Neural progenitor cell (in vitro differentiated cells): ENCODE results near the gene IQCM. TPM values are rescaled to one million over a fixed set of nuclear protein-coding genes. Genes with fewer than 3 reads are reported as not detected.
"Not testable (repeated sequence)": the region's sequence is repeated elsewhere in the genome, so short reads cannot be mapped to it uniquely, and the experiment has no call there.

ENCODE experiments used
- DNase-seq: peaks from one replicate; pipeline ENCODE4 v3.0.0-alpha.2; 2016; ENCODE audit warnings: low spot score
- H2AFZ ChIP-seq: fragments of 200-600 bp; sonication (generic); replicated peaks from 2 replicates; pipeline ENCODE4 v1.6.1; 2016; ENCODE audit warnings: antibody characterized with exemption
- H3F3A ChIP-seq: fragments of 200-600 bp; sonication (generic); 2 replicates; pipeline ENCODE4 v1.6.1; 2016; ENCODE audit warnings: antibody characterized with exemption, low read depth
- H3K27ac ChIP-seq: fragments of 200-600 bp; sonication (generic); 2 replicates; pipeline ENCODE4 v1.5.1; 2016; ENCODE audit warnings: mild to moderate bottlenecking
- H3K27me3 ChIP-seq: fragments of 200-600 bp; sonication (generic); 2 replicates; pipeline ENCODE4 v1.6.1; 2016; ENCODE audit warnings: mild to moderate bottlenecking, moderate library complexity
- H3K36me3 ChIP-seq: fragments of 200-600 bp; sonication (generic); 2 replicates; pipeline ENCODE4 v1.5.1; 2016
- H3K4me1 ChIP-seq: fragments of 200-600 bp; sonication (generic); 2 replicates; pipeline ENCODE4 v1.6.1; 2016; ENCODE audit warnings: mixed run types
- H3K4me2 ChIP-seq: fragments of 200-600 bp; sonication (generic); 2 replicates; pipeline ENCODE4 v1.6.1; 2016
- H3K4me3 ChIP-seq: fragments of 200-600 bp; sonication (generic); 2 replicates; pipeline ENCODE4 v1.5.1; 2016
- H3K79me2 ChIP-seq: fragments of 200-600 bp; sonication (generic); 2 replicates; pipeline ENCODE4 v1.6.1; 2016; ENCODE audit warnings: low read depth
- H3K9ac ChIP-seq: fragments of 200-600 bp; sonication (generic); 2 replicates; pipeline ENCODE4 v1.6.1; 2016
- H3K9me3 ChIP-seq: fragments of 200-600 bp; sonication (generic); 2 replicates; pipeline ENCODE4 v1.5.1; 2016; ENCODE audit warnings: low read depth
- H4K20me1 ChIP-seq: fragments of 200-600 bp; sonication (generic); 2 replicates; pipeline ENCODE4 v1.6.1; 2016; ENCODE audit warnings: low read depth
- H3K27ac Mint-ChIP-seq: 3 replicates; pipeline ENCODE4 v1.8.0; 2021; ENCODE audit warnings: mixed read lengths
- H3K27me3 Mint-ChIP-seq: 2 replicates; pipeline ENCODE4 v1.8.0; 2022; ENCODE audit warnings: low read depth, mild to moderate bottlenecking, inconsistent platforms, moderate library complexity, mixed read lengths; ENCODE audit not compliant: insufficient read depth
- H3K36me3 Mint-ChIP-seq: 3 replicates; pipeline ENCODE4 v1.8.0; 2021; ENCODE audit warnings: mixed read lengths
- H3K4me1 Mint-ChIP-seq: 3 replicates; pipeline ENCODE4 v1.8.0; 2021; ENCODE audit warnings: mixed read lengths
- H3K4me3 Mint-ChIP-seq: 3 replicates; pipeline ENCODE4 v1.8.0; 2021; ENCODE audit warnings: mild to moderate bottlenecking, moderate library complexity, mixed read lengths
- H3K9me3 Mint-ChIP-seq: 3 replicates; pipeline ENCODE4 v1.8.0; 2020; ENCODE audit warnings: mixed read lengths
- CTCF ChIP-seq: fragments of 200-600 bp; sonication (generic); IDR thresholded peaks from 2 replicates; pipeline ENCODE4 v1.5.1; 2017; ENCODE audit warnings: antibody characterized with exemption, mild to moderate bottlenecking
- EZH2 ChIP-seq: fragments of 200-600 bp; sonication (generic); IDR thresholded peaks from 2 replicates; pipeline ENCODE4 v1.6.1; 2017; ENCODE audit warnings: antibody characterized with exemption, mild to moderate bottlenecking, moderate library complexity
- EZH2phosphoT487 ChIP-seq: fragments of 200-600 bp; sonication (generic); IDR thresholded peaks from 2 replicates; pipeline ENCODE4 v1.6.1; 2017; ENCODE audit warnings: antibody characterized with exemption
- total RNA-seq: library from RNA; depleted of rRNA; stranded (reverse); fragments of >200 nt; gene quantifications from 2 replicates; pipeline ENCODE4 v1.2.3, GENCODE V29; 2015; ENCODE audit warnings: low replicate concordance

Gene IQCM
- total RNA-seq, 1 donor from 2014 or later, result 0.26 TPM

DNA sequence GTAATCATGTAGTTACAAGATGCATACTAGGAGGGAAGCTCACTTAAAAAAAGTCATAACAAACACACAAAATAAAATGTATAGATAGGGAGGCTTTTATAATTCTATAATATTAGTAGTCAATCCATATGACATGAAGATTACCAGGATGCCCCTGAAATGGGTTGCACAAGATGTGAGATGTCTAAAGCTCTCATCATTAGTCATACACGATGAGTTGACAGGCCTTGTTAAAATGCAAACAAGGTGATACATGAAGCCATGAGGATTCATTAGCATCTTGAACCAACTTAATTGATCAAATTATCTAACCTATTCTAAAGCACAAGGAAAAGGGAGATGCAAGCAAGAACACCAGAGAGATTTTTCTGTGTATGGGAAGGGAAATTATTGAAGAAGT, 470.2 kb downstream of the IQCM start:
- peaks cover 2% of the 10 kb centered on the region for H3K27me3 Mint-ChIP-seq
- no peak for DNase-seq
- H3K4me1 Mint-ChIP-seq, result no peaks in the 10 kb centered on the region
- no peak for TF ChIP-seq EZH2phosphoT487
- TF ChIP-seq EZH2, result no peak
- no peak for TF ChIP-seq CTCF
- no peak overlapping the region for H3K27ac Mint-ChIP-seq
- H4K20me1 ChIP-seq, result no peaks in the 10 kb centered on the region
- H3F3A ChIP-seq, result no peaks in the 10 kb centered on the region
- no peak overlapping the region for H3K4me2 ChIP-seq
- no peaks in the 10 kb centered on the region for H3K9me3 ChIP-seq
- no peaks in the 10 kb centered on the region for H3K36me3 ChIP-seq
- H3K79me2 ChIP-seq, result no peaks in the 10 kb centered on the region
- no peak overlapping the region for H3K9ac ChIP-seq
- H3K4me1 ChIP-seq, result no peaks in the 10 kb centered on the region
- H3K9me3 Mint-ChIP-seq, result no peaks in the 10 kb centered on the region
- no peak overlapping the region for H3K27ac ChIP-seq
- H3K4me3 Mint-ChIP-seq, result no peak overlapping the region
- H2AFZ ChIP-seq, result no peak overlapping the region
- no peaks in the 10 kb centered on the region for H3K27me3 ChIP-seq
- no peaks in the 10 kb centered on the region for H3K36me3 Mint-ChIP-seq
- H3K4me3 ChIP-seq, result no peak overlapping the region

- Histone ChIP-seq H3K4me1 (no peaks in the 10 kb centered on the region), H3K9ac (no peak overlapping the region), H3F3A (no peaks in the 10 kb centered on the region), H3K27ac (no peak overlapping the region), H3K27me3 (no peaks in the 10 kb centered on the region), H3K4me3 (no peak overlapping the region), H3K4me2 (no peak overlapping the region), H2AFZ (no peak overlapping the region), H4K20me1 (no peaks in the 10 kb centered on the region), H3K36me3 (no peaks in the 10 kb centered on the region), H3K9me3 (no peaks in the 10 kb centered on the region), H3K79me2 (no peaks in the 10 kb centered on the region)
- DNase-seq, result no peak
- Mint-ChIP-seq H3K36me3 (no peaks in the 10 kb centered on the region), H3K4me3 (no peak overlapping the region), H3K4me1 (no peaks in the 10 kb centered on the region), H3K27me3 (peaks cover 2% of the 10 kb centered on the region), H3K27ac (no peak overlapping the region), H3K9me3 (no peaks in the 10 kb centered on the region)
- TF ChIP-seq EZH2phosphoT487, result no peak
- no peak for TF ChIP-seq CTCF
- no peak for TF ChIP-seq EZH2
These were observed 471.2 kb downstream of the IQCM start for GRCh38 chr4:149344436-149344835.

- no peaks in the 10 kb centered on the region for H3K36me3 Mint-ChIP-seq
- H3K27ac Mint-ChIP-seq, result no peak overlapping the region
- no peak overlapping the region for H3K4me3 Mint-ChIP-seq
- no peak overlapping the region for H3K4me3 ChIP-seq
- H3K4me2 ChIP-seq, result no peak overlapping the region
- no peaks in the 10 kb centered on the region for H3K36me3 ChIP-seq
- no peaks in the 10 kb centered on the region for H3F3A ChIP-seq
- no peaks in the 10 kb centered on the region for H4K20me1 ChIP-seq
- H3K27ac ChIP-seq, result no peak overlapping the region
- H3K4me1 ChIP-seq, result no peaks in the 10 kb centered on the region
- H3K27me3 Mint-ChIP-seq, result peaks cover 2% of the 10 kb centered on the region
- H2AFZ ChIP-seq, result no peak overlapping the region
- no peaks in the 10 kb centered on the region for H3K9me3 Mint-ChIP-seq
- no peaks in the 10 kb centered on the region for H3K9me3 ChIP-seq
- H3K79me2 ChIP-seq, result no peaks in the 10 kb centered on the region
- DNase-seq, result no peak
- H3K9ac ChIP-seq, result no peak overlapping the region
- no peaks in the 10 kb centered on the region for H3K4me1 Mint-ChIP-seq
- TF ChIP-seq EZH2 (no peak), EZH2phosphoT487 (no peak), CTCF (no peak)
- no peaks in the 10 kb centered on the region for H3K27me3 ChIP-seq
These were observed 472.0 kb downstream of the IQCM start for GRCh38 chr4:149343614-149344013.

DNA sequence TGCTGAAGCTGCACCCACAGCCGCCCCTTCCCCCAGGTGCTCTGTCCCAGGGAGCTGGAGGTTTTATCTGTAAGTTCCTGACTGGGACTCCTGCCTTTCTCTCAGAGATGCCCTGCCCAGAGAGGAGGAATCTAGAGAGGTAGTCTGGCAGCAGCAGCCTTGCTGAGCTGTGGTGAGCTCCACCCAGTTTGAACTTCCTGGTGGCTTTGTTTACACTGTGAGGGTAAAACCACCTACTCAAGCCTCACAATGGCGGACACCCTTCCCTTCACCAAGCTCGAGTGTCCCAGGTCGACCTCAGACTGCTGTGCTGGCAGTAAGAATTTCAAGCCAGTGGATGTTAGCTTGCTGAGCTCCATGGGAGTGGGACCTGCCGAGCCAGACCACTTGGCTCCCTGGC, 474.5 kb downstream of the IQCM start:
- H3F3A ChIP-seq, H3K27ac Mint-ChIP-seq, H3K4me3 ChIP-seq, H2AFZ ChIP-seq, H4K20me1 ChIP-seq, H3K27me3 ChIP-seq, H3K4me1 Mint-ChIP-seq, DNase-seq, H3K9me3 Mint-ChIP-seq, H3K27me3 Mint-ChIP-seq, H3K4me3 Mint-ChIP-seq, H3K27ac ChIP-seq, H3K9me3 ChIP-seq, H3K36me3 ChIP-seq, H3K9ac ChIP-seq, H3K4me1 ChIP-seq, H3K36me3 Mint-ChIP-seq, H3K79me2 ChIP-seq, H3K4me2 ChIP-seq: not testable (repeated sequence)
